ENCODE data around the gene EMX1. TPM values are rescaled to one million over a fixed set of nuclear protein-coding genes. Genes with fewer than 3 reads are reported as not detected.

Gene EMX1
- total RNA-seq, 5 donors from 2014 or later (not counting 1 experiment from before 2014, with no cell fraction given): not detected

GRCh38 chr2:72949045-72949444 lies 31.7 kb downstream of the EMX1 start:
- H3K27ac Mint-ChIP-seq: no peak overlapping the region
- WGBS (ENCODE audit: insufficient coverage): 92% methylated on average over 1 of the region's 2 CpGs
- Histone ChIP-seq H3K4me3 (ENCODE audit: control insufficient read depth in 1 of 2, extremely low read depth in 1 of 2, low read length in 1 of 2) (no peak overlapping the region), H3K9me3 (no peaks in the 10 kb centered on the region), H3K27me3 (replicated peaks in 1 of 2; ENCODE audit: control insufficient read depth in 2 of 2, extremely low read depth in 1 of 2, insufficient read depth in 2 of 2, low read length in 1 of 2) (no peaks in the 10 kb centered on the region), H3K36me3 (ENCODE audit: control insufficient read depth in 2 of 2, extremely low read depth in 1 of 2, insufficient read depth in 1 of 2, low read length in 1 of 2) (peaks cover 0 to 2% of the 10 kb centered on the region in 2 donors), H3K4me1 (ENCODE audit: control insufficient read depth in 1 of 2, extremely low read depth in 1 of 2, insufficient read depth in 2 of 2, low read length in 2 of 2) (peaks cover 2 to 14% of the 10 kb centered on the region in 2 experiments), H3K27ac (ENCODE audit: low read length) (no peak overlapping the region)
- ATAC-seq (replicated peaks in 1 of 4) (no peak), DNase-seq (no peak)
- no peak overlapping the region for H3K4me3 Mint-ChIP-seq
- no peaks in the 10 kb centered on the region for H3K9me3 Mint-ChIP-seq
- ChIA-PET CTCF (no interaction called here), POLR2A (no interaction called here)
- no peaks in the 10 kb centered on the region for H3K27me3 Mint-ChIP-seq
- no peaks in the 10 kb centered on the region for H3K36me3 Mint-ChIP-seq
- peaks cover 9 to 12% (median 10%) of the 10 kb centered on the region in 3 donors for H3K4me1 Mint-ChIP-seq

- Mint-ChIP-seq H3K4me1 (peaks cover 15 to 18% (median 16%) of the 10 kb centered on the region in 3 donors), H3K27ac (no peak overlapping the region), H3K27me3 (no peaks in the 10 kb centered on the region), H3K4me3 (no peak overlapping the region), H3K9me3 (no peaks in the 10 kb centered on the region), H3K36me3 (no peaks in the 10 kb centered on the region)
- Histone ChIP-seq H3K27ac (ENCODE audit: low read length) (no peak overlapping the region), H3K36me3 (ENCODE audit: control insufficient read depth in 2 of 2, extremely low read depth in 1 of 2, insufficient read depth in 1 of 2, low read length in 1 of 2) (peaks cover 0 to 2% of the 10 kb centered on the region in 2 donors), H3K9me3 (no peaks in the 10 kb centered on the region), H3K4me3 (ENCODE audit: control insufficient read depth in 1 of 2, extremely low read depth in 1 of 2, low read length in 1 of 2) (no peak overlapping the region), H3K27me3 (replicated peaks in 1 of 2; ENCODE audit: control insufficient read depth in 2 of 2, extremely low read depth in 1 of 2, insufficient read depth in 2 of 2, low read length in 1 of 2) (no peaks in the 10 kb centered on the region), H3K4me1 (ENCODE audit: control insufficient read depth in 1 of 2, extremely low read depth in 1 of 2, insufficient read depth in 2 of 2, low read length in 2 of 2) (peaks cover 4 to 20% of the 10 kb centered on the region in 2 experiments)
- ATAC-seq (replicated peaks in 1 of 4): no peak
- WGBS (ENCODE audit: insufficient coverage): 86% methylated on average over 4 of the region's 4 CpGs
- no peak for DNase-seq
- ChIA-PET CTCF (no interaction called here), POLR2A (no interaction called here)
These were observed 32.3 kb downstream of the EMX1 start for GRCh38 chr2:72949642-72950041.

- Histone ChIP-seq H3K9me3 (no peaks in the 10 kb centered on the region), H3K4me3 (ENCODE audit: control insufficient read depth in 1 of 2, extremely low read depth in 1 of 2, low read length in 1 of 2) (no peak overlapping the region), H3K4me1 (ENCODE audit: control insufficient read depth in 1 of 2, extremely low read depth in 1 of 2, insufficient read depth in 2 of 2, low read length in 2 of 2) (peaks cover 5 to 31% of the 10 kb centered on the region in 2 experiments), H3K36me3 (ENCODE audit: control insufficient read depth in 2 of 2, extremely low read depth in 1 of 2, insufficient read depth in 1 of 2, low read length in 1 of 2) (no peaks in the 10 kb centered on the region), H3K27ac (ENCODE audit: low read length) (no peak overlapping the region), H3K27me3 (replicated peaks in 1 of 2; ENCODE audit: control insufficient read depth in 2 of 2, extremely low read depth in 1 of 2, insufficient read depth in 2 of 2, low read length in 1 of 2) (no peaks in the 10 kb centered on the region)
- no peak for DNase-seq
- Mint-ChIP-seq H3K36me3 (no peaks in the 10 kb centered on the region), H3K4me3 (no peak overlapping the region), H3K9me3 (no peaks in the 10 kb centered on the region), H3K27ac (no peak overlapping the region), H3K27me3 (no peaks in the 10 kb centered on the region), H3K4me1 (peaks cover 22 to 25% (median 24%) of the 10 kb centered on the region in 3 donors)
- WGBS (ENCODE audit: insufficient coverage): 92% methylated on average over 6 of the region's 13 CpGs
- no peak for ATAC-seq (replicated peaks in 1 of 4)
- CTCF ChIA-PET: no interaction called here
- POLR2A ChIA-PET: no interaction called here
These were observed 33.4 kb downstream of the EMX1 start for GRCh38 chr2:72950558-72951255.

GRCh38 chr2:72951303-72952095 lies 34.2 kb downstream of the EMX1 start:
- H3K4me3 Mint-ChIP-seq: no peak overlapping the region
- H3K4me1 Mint-ChIP-seq: peaks cover 22 to 25% (median 24%) of the 10 kb centered on the region in 3 donors
- Histone ChIP-seq H3K4me3 (ENCODE audit: control insufficient read depth in 1 of 2, extremely low read depth in 1 of 2, low read length in 1 of 2) (no peak overlapping the region), H3K36me3 (ENCODE audit: control insufficient read depth in 2 of 2, extremely low read depth in 1 of 2, insufficient read depth in 1 of 2, low read length in 1 of 2) (no peaks in the 10 kb centered on the region), H3K27ac (ENCODE audit: low read length) (no peak overlapping the region), H3K9me3 (no peaks in the 10 kb centered on the region), H3K4me1 (ENCODE audit: control insufficient read depth in 1 of 2, extremely low read depth in 1 of 2, insufficient read depth in 2 of 2, low read length in 2 of 2) (peaks cover 5 to 36% of the 10 kb centered on the region in 2 experiments), H3K27me3 (replicated peaks in 1 of 2; ENCODE audit: control insufficient read depth in 2 of 2, extremely low read depth in 1 of 2, insufficient read depth in 2 of 2, low read length in 1 of 2) (no peaks in the 10 kb centered on the region)
- H3K27ac Mint-ChIP-seq: no peak overlapping the region
- no peak for ATAC-seq (replicated peaks in 1 of 4)
- no peak for DNase-seq
- WGBS (ENCODE audit: insufficient coverage): 82% methylated on average over 3 of the region's 8 CpGs
- POLR2A ChIA-PET: no interaction called here
- CTCF ChIA-PET: no interaction called here
- H3K27me3 Mint-ChIP-seq: no peaks in the 10 kb centered on the region
- no peaks in the 10 kb centered on the region for H3K36me3 Mint-ChIP-seq
- no peaks in the 10 kb centered on the region for H3K9me3 Mint-ChIP-seq

GRCh38 chr2:72952110-72952823 lies 34.9 kb downstream of the EMX1 start:
- no peaks in the 10 kb centered on the region for H3K27me3 Mint-ChIP-seq
- POLR2A ChIA-PET: no interaction called here
- Histone ChIP-seq H3K36me3 (ENCODE audit: control insufficient read depth in 2 of 2, extremely low read depth in 1 of 2, insufficient read depth in 1 of 2, low read length in 1 of 2) (no peaks in the 10 kb centered on the region), H3K4me1 (ENCODE audit: control insufficient read depth in 1 of 2, extremely low read depth in 1 of 2, insufficient read depth in 2 of 2, low read length in 2 of 2) (peaks cover 5 to 36% of the 10 kb centered on the region in 2 experiments), H3K27ac (ENCODE audit: low read length) (no peak overlapping the region), H3K27me3 (replicated peaks in 1 of 2; ENCODE audit: control insufficient read depth in 2 of 2, extremely low read depth in 1 of 2, insufficient read depth in 2 of 2, low read length in 1 of 2) (no peaks in the 10 kb centered on the region), H3K4me3 (ENCODE audit: control insufficient read depth in 1 of 2, extremely low read depth in 1 of 2, low read length in 1 of 2) (no peak overlapping the region), H3K9me3 (no peaks in the 10 kb centered on the region)
- H3K27ac Mint-ChIP-seq: no peak overlapping the region
- ATAC-seq (replicated peaks in 1 of 4) (no peak), DNase-seq (no peak)
- no peaks in the 10 kb centered on the region for H3K9me3 Mint-ChIP-seq
- WGBS (ENCODE audit: insufficient coverage): 93% methylated on average over 6 of the region's 8 CpGs
- no peak overlapping the region for H3K4me3 Mint-ChIP-seq
- H3K36me3 Mint-ChIP-seq: peaks cover 8% of the 10 kb centered on the region
- CTCF ChIA-PET: no interaction called here
- H3K4me1 Mint-ChIP-seq: peaks cover 25 to 29% (median 26%) of the 10 kb centered on the region in 3 donors

- no peaks in the 10 kb centered on the region for H3K27me3 ChIP-seq (replicated peaks in 1 of 2; ENCODE audit: control insufficient read depth in 2 of 2, extremely low read depth in 1 of 2, insufficient read depth in 2 of 2, low read length in 1 of 2)
- WGBS (ENCODE audit: insufficient coverage): 100% methylated on average over 6 of the region's 14 CpGs
- no peak overlapping the region for H3K27ac ChIP-seq (ENCODE audit: low read length)
- no peaks in the 10 kb centered on the region for H3K9me3 ChIP-seq
- DNase-seq: no peak
- peak overlapping the region in 1 of 2 donors; percentile 75 for H3K27ac Mint-ChIP-seq
- peaks cover 25 to 29% (median 26%) of the 10 kb centered on the region in 3 donors for H3K4me1 Mint-ChIP-seq
- peaks cover 0 to 2% of the 10 kb centered on the region in 2 donors for H3K36me3 ChIP-seq (ENCODE audit: control insufficient read depth in 2 of 2, extremely low read depth in 1 of 2, insufficient read depth in 1 of 2, low read length in 1 of 2)
- H3K9me3 Mint-ChIP-seq: no peaks in the 10 kb centered on the region
- POLR2A ChIA-PET: interaction anchor here in 1 of 2 donors (0.6 kb wide), 1 partner anchor 1481 kb away, joined by 5 read pairs; no protein-coding TSS in a partner anchor
- peaks cover 10% of the 10 kb centered on the region for H3K36me3 Mint-ChIP-seq
- no peaks in the 10 kb centered on the region for H3K27me3 Mint-ChIP-seq
- no peak overlapping the region for H3K4me3 ChIP-seq (ENCODE audit: control insufficient read depth in 1 of 2, extremely low read depth in 1 of 2, low read length in 1 of 2)
- H3K4me1 ChIP-seq (ENCODE audit: control insufficient read depth in 1 of 2, extremely low read depth in 1 of 2, insufficient read depth in 2 of 2, low read length in 2 of 2): peaks cover 5 to 36% of the 10 kb centered on the region in 2 experiments
- H3K4me3 Mint-ChIP-seq: peak overlapping the region in 1 of 3 donors; percentile 70
- CTCF ChIA-PET: no interaction called here
- no peak for ATAC-seq (replicated peaks in 1 of 4)
These were observed 35.6 kb downstream of the EMX1 start for GRCh38 chr2:72952961-72953360.
